Hepatocyte (in vitro differentiated cells): ENCODE measurements around the gene ECT2. TPM values are rescaled to one million over a fixed set of nuclear protein-coding genes. Genes with fewer than 3 reads are reported as not detected.

ENCODE experiments used
- DNase-seq: peaks from one replicate; pipeline ENCODE4 v3.0.0-alpha.2; 2016; ENCODE audit warnings: low spot score
- H2AFZ ChIP-seq: fragments of 200-600 bp; sonication (generic); 2 replicates; pipeline ENCODE4 v1.6.0; 2016; ENCODE audit warnings: antibody characterized with exemption, mild to moderate bottlenecking
- H3K27ac ChIP-seq: fragments of 200-600 bp; sonication (generic); 2 replicates; pipeline ENCODE4 v1.5.1; 2016; ENCODE audit warnings: mild to moderate bottlenecking
- H3K27me3 ChIP-seq: fragments of 200-600 bp; sonication (generic); 2 replicates; pipeline ENCODE4 v1.6.1; 2016
- H3K36me3 ChIP-seq: fragments of 200-600 bp; sonication (generic); replicated peaks from 2 replicates; pipeline ENCODE4 v1.5.1; 2016; ENCODE audit warnings: low read depth; ENCODE audit not compliant: insufficient read depth
- H3K4me1 ChIP-seq: fragments of 200-600 bp; sonication (generic); 2 replicates; pipeline ENCODE4 v1.5.1; 2016; ENCODE audit warnings: mild to moderate bottlenecking, moderate library complexity; ENCODE audit not compliant: insufficient read depth
- H3K4me2 ChIP-seq: fragments of 200-600 bp; sonication (generic); 2 replicates; pipeline ENCODE4 v1.6.0; 2016
- H3K4me3 ChIP-seq: fragments of 200-600 bp; sonication (generic); 2 replicates; pipeline ENCODE4 v1.5.1; 2016; ENCODE audit warnings: mild to moderate bottlenecking
- H3K79me2 ChIP-seq: fragments of 200-600 bp; sonication (generic); 2 replicates; pipeline ENCODE4 v1.6.0; 2017; ENCODE audit warnings: mild to moderate bottlenecking
- H3K9me2 ChIP-seq: fragments of 200-600 bp; sonication (generic); replicated peaks from 2 replicates; pipeline ENCODE4 v1.6.0; 2017; ENCODE audit warnings: mild to moderate bottlenecking; ENCODE audit not compliant: insufficient read depth
- H3K9me3 ChIP-seq: fragments of 200-600 bp; sonication (generic); 2 replicates; pipeline ENCODE4 v1.5.1; 2016; ENCODE audit warnings: low read depth, mild to moderate bottlenecking
- H4K20me1 ChIP-seq: fragments of 200-600 bp; sonication (generic); 2 replicates; pipeline ENCODE4 v1.6.0; 2016; ENCODE audit warnings: mild to moderate bottlenecking; ENCODE audit not compliant: insufficient read depth, poor library complexity, severe bottlenecking
- EZH2 ChIP-seq: fragments of 200-600 bp; sonication (generic); IDR thresholded peaks from 2 replicates; pipeline ENCODE4 v1.6.1; 2016; ENCODE audit warnings: antibody characterized with exemption, mild to moderate bottlenecking, borderline replicate concordance
- EZH2phosphoT487 ChIP-seq: fragments of 200-600 bp; sonication (generic); IDR thresholded peaks from one replicate; pipeline ENCODE4 v1.6.1; 2018; ENCODE audit warnings: antibody characterized with exemption, mild to moderate bottlenecking, low read depth, moderate library complexity; ENCODE audit not compliant: unreplicated experiment, severe bottlenecking
- WGBS: methylation state at CpG from one replicate; pipeline ENCODE4 v1.1.6; 2016; ENCODE audit warnings: low lambda C conversion rate; ENCODE audit errors: missing lambda C conversion rate; 5-methylcytosine and 5-hydroxymethylcytosine counted together
- polyA plus RNA-seq: library from polyadenylated mRNA; unstranded; fragments of >200 nt; fragmentation: Nextera tagmentation; extraction: Ambion mirVana; gene quantifications from 2 replicates; pipeline ENCODE4 v1.2.1, GENCODE V29; 2016
- total RNA-seq: library from RNA; depleted of rRNA; stranded (reverse); fragments of >200 nt; gene quantifications from 2 replicates; pipeline ENCODE4 v1.2.3, GENCODE V29; 2014
- TF ChIP-seq, protein P1 (sequence below): fragments of 200-600 bp; sonication (generic); IDR thresholded peaks from 2 replicates; pipeline ENCODE4 v1.5.1; 2016; ENCODE audit warnings: antibody characterized with exemption, mild to moderate bottlenecking; ENCODE audit not compliant: poor library complexity

Gene ECT2
- total and polyA plus RNA-seq, 2 experiments from 2014 or later, result 9.3 to 16.7 TPM

DNA sequence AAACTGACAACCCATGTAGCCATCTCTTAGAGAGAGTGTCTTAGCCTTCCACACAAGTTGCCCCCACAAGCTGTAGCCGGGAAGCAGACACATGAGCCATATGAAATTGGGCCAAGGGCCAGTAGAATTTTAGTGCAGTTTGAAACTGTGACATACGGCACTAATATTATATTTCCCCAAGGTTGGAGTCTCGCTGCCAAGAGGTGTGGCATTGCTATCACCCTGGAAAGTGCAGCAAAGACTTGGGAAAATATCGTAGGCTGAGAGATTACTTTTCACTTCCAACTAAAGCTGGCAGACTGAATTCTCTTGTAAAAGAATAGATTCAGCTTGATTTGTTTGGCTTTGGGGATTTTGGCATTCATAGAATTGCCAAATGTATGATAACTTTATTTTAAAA, 89.2 kb downstream of the ECT2 start:
- no peak for DNase-seq
- no peaks in the 10 kb centered on the region for H3K79me2 ChIP-seq
- TF ChIP-seq EZH2phosphoT487, result no peak
- TF ChIP-seq, protein P1, sequence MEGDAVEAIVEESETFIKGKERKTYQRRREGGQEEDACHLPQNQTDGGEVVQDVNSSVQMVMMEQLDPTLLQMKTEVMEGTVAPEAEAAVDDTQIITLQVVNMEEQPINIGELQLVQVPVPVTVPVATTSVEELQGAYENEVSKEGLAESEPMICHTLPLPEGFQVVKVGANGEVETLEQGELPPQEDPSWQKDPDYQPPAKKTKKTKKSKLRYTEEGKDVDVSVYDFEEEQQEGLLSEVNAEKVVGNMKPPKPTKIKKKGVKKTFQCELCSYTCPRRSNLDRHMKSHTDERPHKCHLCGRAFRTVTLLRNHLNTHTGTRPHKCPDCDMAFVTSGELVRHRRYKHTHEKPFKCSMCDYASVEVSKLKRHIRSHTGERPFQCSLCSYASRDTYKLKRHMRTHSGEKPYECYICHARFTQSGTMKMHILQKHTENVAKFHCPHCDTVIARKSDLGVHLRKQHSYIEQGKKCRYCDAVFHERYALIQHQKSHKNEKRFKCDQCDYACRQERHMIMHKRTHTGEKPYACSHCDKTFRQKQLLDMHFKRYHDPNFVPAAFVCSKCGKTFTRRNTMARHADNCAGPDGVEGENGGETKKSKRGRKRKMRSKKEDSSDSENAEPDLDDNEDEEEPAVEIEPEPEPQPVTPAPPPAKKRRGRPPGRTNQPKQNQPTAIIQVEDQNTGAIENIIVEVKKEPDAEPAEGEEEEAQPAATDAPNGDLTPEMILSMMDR, result no peak
- TF ChIP-seq EZH2, result no peak

DNA sequence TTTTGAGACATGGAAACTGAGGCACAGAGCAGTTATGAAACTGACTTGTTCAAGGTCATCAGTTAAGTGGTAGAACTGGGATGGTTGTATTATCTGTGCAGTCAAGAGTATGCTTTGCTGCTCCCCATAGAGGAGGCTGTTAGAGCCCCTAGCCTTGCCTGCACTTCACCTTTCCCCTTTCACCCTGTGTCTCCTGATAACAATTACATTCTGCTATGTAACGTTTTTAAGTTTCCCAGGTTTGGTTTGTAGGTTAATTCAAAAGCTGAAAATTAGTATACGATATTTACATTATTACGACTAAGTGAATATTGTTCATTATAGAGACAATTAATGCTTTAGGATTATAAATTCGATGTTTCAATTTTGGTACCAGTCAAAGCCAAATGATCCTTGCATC, 89.9 kb downstream of the ECT2 start:
- WGBS, result 82% methylated on average over 4 of the region's 4 CpGs
- H3K4me3 ChIP-seq, result no peak overlapping the region
- H3K9me3 ChIP-seq, result no peaks in the 10 kb centered on the region
- TF ChIP-seq EZH2 (no peak), EZH2phosphoT487 (no peak)
- TF ChIP-seq, protein P1, result no peak
- H2AFZ ChIP-seq, result no peak overlapping the region
- H3K36me3 ChIP-seq, result no peaks in the 10 kb centered on the region
- no peaks in the 10 kb centered on the region for H4K20me1 ChIP-seq
- no peak overlapping the region for H3K4me2 ChIP-seq
- no peak for DNase-seq
- no peaks in the 10 kb centered on the region for H3K27me3 ChIP-seq
- H3K4me1 ChIP-seq, result no peaks in the 10 kb centered on the region
- H3K9me2 ChIP-seq, result no peaks in the 10 kb centered on the region
- H3K27ac ChIP-seq, result no peak overlapping the region
- no peaks in the 10 kb centered on the region for H3K79me2 ChIP-seq

More for the DNA sequence above, 89.2 kb downstream of the ECT2 start:
- Histone ChIP-seq H3K36me3 (no peaks in the 10 kb centered on the region), H3K27ac (no peak overlapping the region), H3K4me1 (no peaks in the 10 kb centered on the region), H3K4me3 (no peak overlapping the region), H3K4me2 (no peak overlapping the region), H2AFZ (no peak overlapping the region), H3K9me2 (no peaks in the 10 kb centered on the region), H4K20me1 (no peaks in the 10 kb centered on the region), H3K27me3 (no peaks in the 10 kb centered on the region), H3K9me3 (no peaks in the 10 kb centered on the region)
- WGBS, result 71% methylated on average over 4 of the region's 4 CpGs

DNA sequence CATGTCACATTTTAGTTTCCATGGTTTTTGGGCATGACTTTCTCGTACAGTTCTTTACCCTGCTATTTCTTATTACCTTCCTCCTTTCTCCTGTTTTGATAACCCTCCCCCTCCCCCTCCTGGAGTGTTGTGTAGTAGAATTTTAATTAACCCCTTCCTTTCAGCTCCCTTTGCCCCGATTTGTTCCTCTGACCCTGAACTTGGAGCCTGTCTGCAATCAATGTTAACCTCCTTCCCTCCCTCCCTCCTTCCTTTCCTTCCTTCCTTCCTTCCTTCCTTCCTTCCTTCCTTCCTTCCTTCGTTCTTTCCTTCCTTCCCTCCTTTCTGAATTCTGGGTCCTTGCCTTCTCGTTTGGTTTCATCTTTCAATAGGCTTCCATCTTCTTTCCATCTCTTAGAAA, 90.4 kb downstream of the ECT2 start:
- WGBS, result 80% methylated on average over 3 of the region's 4 CpGs
- Histone ChIP-seq H3K36me3 (no peaks in the 10 kb centered on the region), H3K27ac (no peak overlapping the region), H3K4me2 (no peak overlapping the region), H4K20me1 (no peaks in the 10 kb centered on the region), H3K4me3 (no peak overlapping the region), H3K4me1 (no peaks in the 10 kb centered on the region), H3K79me2 (no peaks in the 10 kb centered on the region), H3K27me3 (no peaks in the 10 kb centered on the region), H3K9me3 (no peaks in the 10 kb centered on the region), H3K9me2 (no peaks in the 10 kb centered on the region), H2AFZ (no peak overlapping the region)
- no peak for TF ChIP-seq EZH2phosphoT487
- no peak for DNase-seq

DNA sequence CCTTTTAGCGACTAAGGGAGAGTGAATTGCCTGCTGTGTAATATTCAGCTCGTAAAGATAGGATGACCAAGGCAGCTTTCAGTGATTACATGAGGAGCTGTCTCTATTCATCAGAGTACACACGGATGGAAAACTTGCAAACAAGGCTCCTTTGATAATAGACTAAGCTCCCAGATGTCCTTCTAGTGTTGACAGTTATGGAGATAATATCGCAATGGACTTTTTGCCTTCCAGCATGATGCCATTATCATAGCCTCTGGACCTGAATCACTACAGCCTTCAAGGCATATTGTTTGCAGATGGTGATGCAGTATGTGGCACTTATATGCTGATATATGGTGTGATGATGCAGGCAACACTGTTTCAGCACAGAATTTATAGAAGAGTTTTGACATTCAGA, 93.9 kb downstream of the ECT2 start:
- Histone ChIP-seq H3K9me3 (no peaks in the 10 kb centered on the region), H3K4me2 (no peak overlapping the region), H3K79me2 (no peaks in the 10 kb centered on the region), H3K4me1 (no peaks in the 10 kb centered on the region), H3K4me3 (no peak overlapping the region), H3K27ac (no peak overlapping the region), H3K9me2 (no peaks in the 10 kb centered on the region), H4K20me1 (no peaks in the 10 kb centered on the region), H3K36me3 (no peaks in the 10 kb centered on the region), H2AFZ (no peak overlapping the region), H3K27me3 (no peaks in the 10 kb centered on the region)
- 25% methylated on average over 4 of the region's 4 CpGs for WGBS
- no peak for TF ChIP-seq EZH2
- TF ChIP-seq EZH2phosphoT487, result no peak
- TF ChIP-seq, protein P1, result no peak
- DNase-seq, result no peak
